Activated CD8-positive, alpha-beta memory T cell treated with anti-CD3 and anti-CD28 coated beads for 1 hour (primary cell): Measurements from ENCODE around the gene FCN2.

Experiments used
- DNase-seq, 2 donors: peaks; one replicate each; pipeline ENCODE4 v3.0.0-alpha.2; 2020; ENCODE audit warnings: low read depth in 1 of 2; ENCODE audit errors: extremely low read depth in 1 of 2

The FCN2 gene

GRCh38 chr9:134887686-134888602 is 7.3 kb downstream of the FCN2 start:
- no peak for DNase-seq

- DNase-seq: no peak
Measured at GRCh38 chr9:134888603-134889190, 8.1 kb downstream of the FCN2 start.

- no peak for DNase-seq
Measured at GRCh38 chr9:134889386-134890154, 9.0 kb downstream of the FCN2 start.

GRCh38 chr9:134890155-134890495 is 9.5 kb downstream of the FCN2 start:
- no peak for DNase-seq

- DNase-seq: no peak
Measured at GRCh38 chr9:134891053-134891452, 10.4 kb downstream of the FCN2 start.

GRCh38 chr9:134891713-134892112 is 11.1 kb downstream of the FCN2 start:
- DNase-seq: no peak

- no peak for DNase-seq
Measured at GRCh38 chr9:134892221-134892620, 11.6 kb downstream of the FCN2 start.

- no peak for DNase-seq
Measured at GRCh38 chr9:134892820-134893420, 12.3 kb downstream of the FCN2 start.

GRCh38 chr9:134894136-134894860 is 13.7 kb downstream of the FCN2 start:
- DNase-seq: no peak

GRCh38 chr9:134895097-134895496 is 14.5 kb downstream of the FCN2 start:
- no peak for DNase-seq

- DNase-seq: no peak
Measured at GRCh38 chr9:134895567-134895907, 14.9 kb downstream of the FCN2 start.

- no peak for DNase-seq
Measured at GRCh38 chr9:134895908-134896833, 15.6 kb downstream of the FCN2 start.

GRCh38 chr9:134896834-134897583 is 16.4 kb downstream of the FCN2 start:
- no peak for DNase-seq

- DNase-seq: no peak
Measured at GRCh38 chr9:134897584-134898170, 17.1 kb downstream of the FCN2 start.

- DNase-seq: no peak
Measured at GRCh38 chr9:134898319-134898718, 17.7 kb downstream of the FCN2 start.

GRCh38 chr9:134899168-134899567 is 18.6 kb downstream of the FCN2 start:
- DNase-seq: no peak

GRCh38 chr9:134899818-134900217 is 19.2 kb downstream of the FCN2 start:
- DNase-seq: no peak

GRCh38 chr9:134902936-134903335 is 22.3 kb downstream of the FCN2 start:
- DNase-seq: no peak
